Body of pancreas (tissue), 4 donors: ENCODE measurements around the gene ACTR3C. TPM values are rescaled to one million over a fixed set of nuclear protein-coding genes. Genes with fewer than 3 reads are reported as not detected.
A peak's percentile ranks its signal among the peaks of the same experiment; 100 is the strongest.

Source experiments
- ATAC-seq: fragments of 150-250 bp; one replicate; pipeline ENCODE4 v1.9.1; 2016
- DNase-seq, 4 donors: peaks; one replicate each; pipeline ENCODE4 v3.0.0-alpha.2; 2019
- H3K27ac ChIP-seq, 4 donors: fragments of 200-600 bp; sonication (generic); 1 replicate in 3 of 4; 2 replicates in 1 of 4; pipeline versions ENCODE4 v1.5.1 to v1.6.1; 2016 to 2019; ENCODE audit warnings: mild to moderate bottlenecking in 1 of 4, mixed read lengths in 1 of 4, moderate library complexity in 1 of 4
- H3K27me3 ChIP-seq, 2 donors: fragments of 200-600 bp; sonication (generic); one replicate each; pipeline ENCODE4 v1.6.0; 2016; ENCODE audit warnings: mild to moderate bottlenecking in 1 of 2
- H3K36me3 ChIP-seq, 2 donors: fragments of 200-600 bp; sonication (generic); replicated peaks in 1 of 2; 2 replicates each; pipeline ENCODE4 v1.5.1; 2016; ENCODE audit warnings: low read depth in 2 of 2; ENCODE audit not compliant: insufficient read depth in 1 of 2
- H3K4me1 ChIP-seq: fragments of 200-600 bp; sonication (generic); one replicate; pipeline ENCODE4 v1.6.0; 2016
- H3K4me3 ChIP-seq, 2 donors: fragments of 200-600 bp; sonication (generic); 1 replicate in 1 of 2; 2 replicates in 1 of 2; pipeline ENCODE4 v1.5.1; 2016 to 2019
- H3K9me3 ChIP-seq, 3 donors: fragments of 200-600 bp; sonication (generic); 1 replicate in 2 of 3; 2 replicates in 1 of 3; pipeline ENCODE4 v1.5.1; 2016
- CTCF ChIP-seq, 7 experiments: fragments of 450-650 bp in 4 of 7; fragments of 200-600 bp in 3 of 7; sonication (generic) in 3 of 7; IDR thresholded peaks; one replicate each; pipeline ENCODE4 v1.5.1; 2016 to 2019; ENCODE audit warnings: antibody characterized with exemption in 7 of 7
- POLR2A ChIP-seq, 3 donors: fragments of 450-650 bp; IDR thresholded peaks; one replicate each; pipeline ENCODE4 v1.6.1; 2016; ENCODE audit warnings: antibody characterized with exemption in 3 of 3, mild to moderate bottlenecking in 2 of 3
- WGBS, 2 donors: methylation state at CpG; one replicate each; pipeline ENCODE4 v1.1.5; 2017; 5-methylcytosine and 5-hydroxymethylcytosine counted together
- intact Hi-C: fragments of 100-400 bp; cut with DNase I; formaldehyde crosslinking; loops from one replicate; pipeline ENCODE4 v1.15.1; 2023
- total RNA-seq, 2 donors: library from RNA; depleted of rRNA; stranded (reverse); fragments of >200 nt; gene quantifications; one replicate each; pipeline ENCODE4 v1.1.0, GENCODE V29; 2016

ACTR3C gene
- total RNA-seq, 2 donors from 2014 or later: 35.5 to 69.9 TPM

- Histone ChIP-seq H3K27ac (peak overlapping the region in 3 of 4 donors; percentile 99 to 100 (median 100)), H3K36me3 (peaks cover 0 to 2% of the 10 kb centered on the region in 2 donors), H3K9me3 (no peaks in the 10 kb centered on the region), H3K4me1 (peaks cover 68% of the 10 kb centered on the region), H3K27me3 (no peaks in the 10 kb centered on the region), H3K4me3 (no peak overlapping the region)
- 40 to 51% methylated on average over 1 to 3 of the region's 3 CpGs for WGBS, 2 donors
- DNase-seq: no peak
- intact Hi-C loops: no loop called here
- no peak for ATAC-seq
- TF ChIP-seq CTCF (IDR thresholded peaks at IDR 0.05): no peak
- TF ChIP-seq POLR2A (IDR thresholded peaks at IDR 0.05): no peak
Measured at GRCh38 chr7:150370612-150371071, 47.3 kb upstream of the ACTR3C start.

GRCh38 chr7:150369748-150370501, 46.6 kb upstream of the ACTR3C start:
- DNase-seq: no peak
- no peak for TF ChIP-seq CTCF (IDR thresholded peaks at IDR 0.05)
- TF ChIP-seq POLR2A (IDR thresholded peaks at IDR 0.05): no peak
- peak overlapping the region; percentile 91 to 100 (median 100) for H3K27ac ChIP-seq
- WGBS, 2 donors: 28 to 39% methylated on average over 15 to 23 of the region's 23 CpGs
- peaks cover 61% of the 10 kb centered on the region for H3K4me1 ChIP-seq
- H3K36me3 ChIP-seq: peaks cover 0 to 2% of the 10 kb centered on the region in 2 donors
- peak overlapping the region; percentile 72 to 82 for H3K4me3 ChIP-seq
- no peaks in the 10 kb centered on the region for H3K9me3 ChIP-seq
- ATAC-seq: no peak
- intact Hi-C loops: no loop called here
- H3K27me3 ChIP-seq: no peaks in the 10 kb centered on the region

GRCh38 chr7:150368884-150369747, 45.8 kb upstream of the ACTR3C start:
- TF ChIP-seq POLR2A (IDR thresholded peaks at IDR 0.05): peak in 2 of 3 donors; percentile 61 to 73
- TF ChIP-seq CTCF (IDR thresholded peaks at IDR 0.05): no peak
- ATAC-seq: peak; percentile 53
- no peaks in the 10 kb centered on the region for H3K27me3 ChIP-seq
- peak; percentile 72 to 79 (median 76) for DNase-seq
- WGBS, 2 donors: 0% methylated on average over 4 to 56 of the region's 58 CpGs
- peaks cover 0 to 2% of the 10 kb centered on the region in 2 donors for H3K36me3 ChIP-seq
- H3K4me3 ChIP-seq: peak overlapping the region; percentile 72 to 82
- H3K27ac ChIP-seq: peak overlapping the region; percentile 91 to 100 (median 100)
- intact Hi-C loops: no loop called here
- no peaks in the 10 kb centered on the region for H3K9me3 ChIP-seq
- peaks cover 59% of the 10 kb centered on the region for H3K4me1 ChIP-seq

GRCh38 chr7:150368096-150368883, 44.9 kb upstream of the ACTR3C start, which contains the start of gene REPIN1:
REPIN1 (plus strand) TSS chr7:150368822; CDS start chr7:150369712, 890 bp downstream.
- intact Hi-C loops: no loop called here
- Histone ChIP-seq H3K27me3 (no peaks in the 10 kb centered on the region), H3K27ac (peak within 1 kb of the TSS; percentile 91 to 100 (median 100)), H3K4me1 (peaks cover 51% of the 10 kb centered on the region), H3K4me3 (peak within 1 kb of the TSS; percentile 72 to 82), H3K9me3 (no peaks in the 10 kb centered on the region), H3K36me3 (peaks cover 0 to 2% of the 10 kb centered on the region in 2 donors)
- 0% methylated on average over 19 to 73 of the region's 85 CpGs for WGBS, 2 donors
- TF ChIP-seq POLR2A (IDR thresholded peaks at IDR 0.05) (peak; percentile 63 to 68 (median 64)), CTCF (IDR thresholded peaks at IDR 0.05) (no peak)
- ATAC-seq (peak; percentile 86), DNase-seq (peak; percentile 92 to 94 (median 94))
